WI38 (cell line): Measurements from ENCODE around the gene HPCAL4.

Experiments
- H3K4me3 ChIP-seq: 2 replicates; pipeline ENCODE4 v1.5.1; 2011; ENCODE audit warnings: low read depth, mild to moderate bottlenecking, control low read depth, low read length
- TF ChIP-seq, protein P1 (sequence below): IDR thresholded peaks from 2 replicates; pipeline ENCODE4 v1.5.1; 2012; ENCODE audit warnings: low read depth, mild to moderate bottlenecking, control low read depth, low read length

HPCAL4 gene

GRCh38 chr1:39690794-39691382 is 345 bp downstream of the HPCAL4 start:
- H3K4me3 ChIP-seq, result no peak overlapping the region
- TF ChIP-seq, protein P1, sequence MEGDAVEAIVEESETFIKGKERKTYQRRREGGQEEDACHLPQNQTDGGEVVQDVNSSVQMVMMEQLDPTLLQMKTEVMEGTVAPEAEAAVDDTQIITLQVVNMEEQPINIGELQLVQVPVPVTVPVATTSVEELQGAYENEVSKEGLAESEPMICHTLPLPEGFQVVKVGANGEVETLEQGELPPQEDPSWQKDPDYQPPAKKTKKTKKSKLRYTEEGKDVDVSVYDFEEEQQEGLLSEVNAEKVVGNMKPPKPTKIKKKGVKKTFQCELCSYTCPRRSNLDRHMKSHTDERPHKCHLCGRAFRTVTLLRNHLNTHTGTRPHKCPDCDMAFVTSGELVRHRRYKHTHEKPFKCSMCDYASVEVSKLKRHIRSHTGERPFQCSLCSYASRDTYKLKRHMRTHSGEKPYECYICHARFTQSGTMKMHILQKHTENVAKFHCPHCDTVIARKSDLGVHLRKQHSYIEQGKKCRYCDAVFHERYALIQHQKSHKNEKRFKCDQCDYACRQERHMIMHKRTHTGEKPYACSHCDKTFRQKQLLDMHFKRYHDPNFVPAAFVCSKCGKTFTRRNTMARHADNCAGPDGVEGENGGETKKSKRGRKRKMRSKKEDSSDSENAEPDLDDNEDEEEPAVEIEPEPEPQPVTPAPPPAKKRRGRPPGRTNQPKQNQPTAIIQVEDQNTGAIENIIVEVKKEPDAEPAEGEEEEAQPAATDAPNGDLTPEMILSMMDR, result no peak

GRCh38 chr1:39690225-39690624 is 1.0 kb downstream of the HPCAL4 start:
- TF ChIP-seq, protein P1, result no peak
- H3K4me3 ChIP-seq, result no peak overlapping the region

DNA sequence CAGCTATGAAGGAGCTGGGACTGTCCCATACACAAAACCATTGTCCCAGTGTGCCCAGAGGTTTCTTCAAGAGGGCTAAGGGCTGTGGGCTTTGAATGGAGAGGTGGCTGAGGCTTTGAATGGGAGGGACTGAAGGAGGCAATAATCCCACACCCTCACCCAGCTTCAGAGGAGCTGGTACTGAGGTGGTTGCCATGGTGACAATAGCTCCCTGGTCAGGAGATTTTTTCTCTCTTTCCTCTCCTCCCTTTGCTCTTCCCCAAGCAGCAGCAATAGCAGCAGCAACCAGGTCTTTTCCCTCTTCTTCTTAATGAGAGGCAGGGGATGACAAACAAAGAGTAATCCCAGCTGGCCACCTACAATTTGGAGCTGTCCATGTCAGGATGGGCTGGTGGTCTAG is 1.6 kb downstream of the HPCAL4 start:
- H3K4me3 ChIP-seq, result no peak overlapping the region
- TF ChIP-seq, protein P1, result no peak

DNA sequence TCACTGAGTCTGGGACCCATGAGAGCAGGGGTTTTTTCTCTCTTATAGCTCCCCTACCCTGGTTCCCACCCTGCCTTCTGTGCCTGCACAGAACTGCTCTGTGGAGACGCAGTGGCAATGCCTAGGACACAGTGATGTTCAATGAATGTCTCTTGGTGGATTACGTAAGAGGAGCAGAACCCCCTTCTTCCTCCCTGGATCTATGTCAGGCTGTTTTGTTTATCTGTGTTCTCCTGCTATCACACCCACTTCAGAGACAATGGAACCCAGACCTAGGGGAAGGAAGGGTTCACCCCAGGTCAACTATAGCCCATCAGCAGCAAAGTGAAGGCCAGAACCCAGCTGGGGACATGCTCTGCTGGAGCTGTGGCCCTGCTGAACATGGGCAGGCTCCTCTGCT is 2.0 kb downstream of the HPCAL4 start:
- no peak overlapping the region for H3K4me3 ChIP-seq
- TF ChIP-seq, protein P1, result no peak

- no peak overlapping the region for H3K4me3 ChIP-seq
- TF ChIP-seq, protein P1, result no peak
Observed at GRCh38 chr1:39688706-39689105, 2.5 kb downstream of the HPCAL4 start.

DNA sequence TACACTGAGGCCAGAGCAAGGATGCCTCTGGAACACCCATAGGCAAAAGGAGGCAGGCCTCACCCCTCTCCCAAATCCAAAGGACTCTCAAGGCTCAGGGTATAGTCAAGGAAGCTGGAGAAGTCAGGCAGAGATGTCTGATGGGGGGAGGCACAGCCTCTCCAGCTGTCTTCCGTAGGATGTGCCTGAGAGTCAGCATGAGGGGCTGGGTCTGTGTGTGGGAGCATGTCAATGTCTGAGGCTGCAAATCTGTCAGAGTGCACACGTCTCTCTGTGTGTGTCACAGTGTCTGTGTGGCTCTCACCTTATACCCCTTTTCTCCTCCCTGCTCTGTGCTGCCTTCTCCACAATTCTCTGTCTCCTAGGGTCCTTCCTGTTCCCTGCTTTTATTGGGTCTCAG is 4.0 kb downstream of the HPCAL4 start:
- H3K4me3 ChIP-seq, result no peak overlapping the region
- TF ChIP-seq, protein P1, result no peak

DNA sequence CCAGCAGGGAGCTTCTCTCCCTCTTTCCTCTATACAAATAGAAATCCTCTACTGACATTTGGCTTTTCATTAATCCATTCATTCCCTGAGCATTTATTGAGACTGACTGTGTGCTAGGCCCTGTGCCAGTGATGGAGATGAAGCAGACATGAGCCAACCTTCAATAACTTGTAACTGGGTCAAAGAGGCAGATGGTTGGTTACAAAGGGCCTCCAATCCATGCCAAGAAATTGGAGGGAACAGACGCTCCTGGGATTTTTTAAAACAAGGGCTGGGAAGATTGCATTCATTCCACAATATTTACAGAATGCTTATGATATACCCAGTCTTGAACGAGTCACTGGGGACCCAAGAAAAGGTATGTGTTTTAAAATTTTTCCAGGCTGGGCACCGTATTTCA is 6.2 kb downstream of the HPCAL4 start:
- no peak overlapping the region for H3K4me3 ChIP-seq
- TF ChIP-seq, protein P1, result no peak
